CMK (cell line): ENCODE measurements around the gene ZNF850.
"Not testable (repeated sequence)": the region's sequence is repeated elsewhere in the genome, so short reads cannot be mapped to it uniquely, and the experiment has no call there.

Experiments used
- DNase-seq: peaks from one replicate; pipeline ENCODE4 v3.0.0-alpha.2; 2010; ENCODE audit warnings: low read depth

Gene ZNF850

GRCh38 chr19:36772311-36773222, at the start of gene ZNF850:
TSS of gene ZNF850 (minus strand) at chr19:36772807. CDS start at chr19:36762606, 10,201 bp downstream.
- peak; percentile 92 for DNase-seq

GRCh38 chr19:36821758-36822157, 49.2 kb upstream of the ZNF850 start:
- DNase-seq = no peak

GRCh38 chr19:36819130-36819630, 46.6 kb upstream of the ZNF850 start:
- DNase-seq = no peak

GRCh38 chr19:36807029-36807428, 34.4 kb upstream of the ZNF850 start:
- DNase-seq = no peak

- DNase-seq = no peak
Observed at GRCh38 chr19:36805364-36805763, 32.8 kb upstream of the ZNF850 start.

GRCh38 chr19:36797786-36798108, 25.1 kb upstream of the ZNF850 start:
- DNase-seq = no peak

GRCh38 chr19:36796714-36796992, 24.0 kb upstream of the ZNF850 start:
- DNase-seq = no peak

GRCh38 chr19:36791420-36792141, 19.0 kb upstream of the ZNF850 start:
- DNase-seq = not testable (repeated sequence)

GRCh38 chr19:36775768-36776167, 3.2 kb upstream of the ZNF850 start:
- DNase-seq = no peak

GRCh38 chr19:36773223-36773579, 594 bp upstream of the ZNF850 start:
- DNase-seq = no peak

- peak; percentile 91 for DNase-seq
Observed at GRCh38 chr19:36771261-36772231, 1.1 kb downstream of the ZNF850 start.

- no peak for DNase-seq
Observed at GRCh38 chr19:36750066-36750691, 22.4 kb downstream of the ZNF850 start.

- DNase-seq = not testable (repeated sequence)
Observed at GRCh38 chr19:36749613-36750012, 23.0 kb downstream of the ZNF850 start.

- no peak for DNase-seq
Observed at GRCh38 chr19:36748431-36749275, 24.0 kb downstream of the ZNF850 start.

- no peak for DNase-seq
Observed at GRCh38 chr19:36747750-36748149, 24.9 kb downstream of the ZNF850 start.

GRCh38 chr19:36745870-36746269, 26.7 kb downstream of the ZNF850 start:
- DNase-seq = no peak

- not testable (repeated sequence) for DNase-seq
Observed at GRCh38 chr19:36736166-36736565, 36.4 kb downstream of the ZNF850 start.

- DNase-seq = no peak
Observed at GRCh38 chr19:36719687-36720556, 52.7 kb downstream of the ZNF850 start.

- DNase-seq = no peak
Observed at GRCh38 chr19:36709423-36709822, 63.2 kb downstream of the ZNF850 start.

- DNase-seq = no peak
Observed at GRCh38 chr19:36707134-36707533, 65.5 kb downstream of the ZNF850 start.
